ENCODE results near the gene CBL. TPM values are rescaled to one million over a fixed set of nuclear protein-coding genes. Genes with fewer than 3 reads are reported as not detected.
"Not testable (repeated sequence)": the region's sequence is repeated elsewhere in the genome, so short reads cannot be mapped to it uniquely, and the experiment has no call there.

CBL gene
- total RNA-seq, 1 donor from 2014 or later, result 21.6 TPM

- Histone ChIP-seq H3K27me3 (no peaks in the 10 kb centered on the region), H3K36me3 (no peaks in the 10 kb centered on the region), H3K4me3 (no peak overlapping the region), H3K27ac (no peak overlapping the region), H3K9me3 (no peaks in the 10 kb centered on the region), H3K4me1 (no peaks in the 10 kb centered on the region)
- intact Hi-C loops (cut with DNase I), result no loop called here
- no peak for DNase-seq (ENCODE audit: low spot score in 2 of 2)
- TF ChIP-seq, protein P1, sequence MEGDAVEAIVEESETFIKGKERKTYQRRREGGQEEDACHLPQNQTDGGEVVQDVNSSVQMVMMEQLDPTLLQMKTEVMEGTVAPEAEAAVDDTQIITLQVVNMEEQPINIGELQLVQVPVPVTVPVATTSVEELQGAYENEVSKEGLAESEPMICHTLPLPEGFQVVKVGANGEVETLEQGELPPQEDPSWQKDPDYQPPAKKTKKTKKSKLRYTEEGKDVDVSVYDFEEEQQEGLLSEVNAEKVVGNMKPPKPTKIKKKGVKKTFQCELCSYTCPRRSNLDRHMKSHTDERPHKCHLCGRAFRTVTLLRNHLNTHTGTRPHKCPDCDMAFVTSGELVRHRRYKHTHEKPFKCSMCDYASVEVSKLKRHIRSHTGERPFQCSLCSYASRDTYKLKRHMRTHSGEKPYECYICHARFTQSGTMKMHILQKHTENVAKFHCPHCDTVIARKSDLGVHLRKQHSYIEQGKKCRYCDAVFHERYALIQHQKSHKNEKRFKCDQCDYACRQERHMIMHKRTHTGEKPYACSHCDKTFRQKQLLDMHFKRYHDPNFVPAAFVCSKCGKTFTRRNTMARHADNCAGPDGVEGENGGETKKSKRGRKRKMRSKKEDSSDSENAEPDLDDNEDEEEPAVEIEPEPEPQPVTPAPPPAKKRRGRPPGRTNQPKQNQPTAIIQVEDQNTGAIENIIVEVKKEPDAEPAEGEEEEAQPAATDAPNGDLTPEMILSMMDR (IDR thresholded peaks at IDR 0.05), result no peak
These were observed 15.6 kb upstream of the CBL start for GRCh38 chr11:119190531-119190930.

- H3K27me3 ChIP-seq; DNase-seq (ENCODE audit: low spot score in 2 of 2); H3K4me3 ChIP-seq; intact Hi-C loops (cut with DNase I); H3K4me1 ChIP-seq; H3K36me3 ChIP-seq; H3K9me3 ChIP-seq; H3K27ac ChIP-seq: not testable (repeated sequence)
These were observed 14.9 kb upstream of the CBL start for GRCh38 chr11:119191265-119191664.

DNA sequence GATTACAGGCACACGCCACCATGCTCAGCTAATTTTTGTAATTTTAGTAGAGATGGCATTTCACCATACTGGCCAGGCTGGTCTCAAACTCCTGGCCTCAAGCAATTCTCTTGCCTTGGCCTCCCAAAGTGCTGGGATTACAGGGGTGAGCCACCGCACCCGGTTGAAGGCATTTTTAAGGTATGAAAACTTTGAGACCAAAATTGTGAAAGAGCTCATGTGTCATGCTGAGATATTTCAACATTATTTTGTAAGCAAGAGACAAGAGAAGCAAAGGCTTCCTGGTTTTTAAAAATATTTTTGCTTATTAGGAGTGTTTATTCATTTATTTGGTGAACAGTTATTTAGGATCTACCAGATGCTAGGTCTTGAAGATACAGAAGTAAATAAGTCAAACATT lies 14.0 kb upstream of the CBL start:
- intact Hi-C loops (cut with DNase I), result no loop called here
- H3K27me3 ChIP-seq, result no peaks in the 10 kb centered on the region
- no peaks in the 10 kb centered on the region for H3K36me3 ChIP-seq
- no peak overlapping the region for H3K27ac ChIP-seq
- DNase-seq (ENCODE audit: low spot score in 2 of 2), result no peak
- TF ChIP-seq, protein P1 (IDR thresholded peaks at IDR 0.05), result no peak
- no peaks in the 10 kb centered on the region for H3K4me1 ChIP-seq
- no peak overlapping the region for H3K4me3 ChIP-seq
- H3K9me3 ChIP-seq, result no peaks in the 10 kb centered on the region

GRCh38 chr11:119193001-119193400 lies 13.1 kb upstream of the CBL start:
- TF ChIP-seq, protein P1 (IDR thresholded peaks at IDR 0.05), result no peak
- DNase-seq (ENCODE audit: low spot score in 2 of 2), result no peak

GRCh38 chr11:119193626-119194025 lies 12.5 kb upstream of the CBL start:
- Histone ChIP-seq H3K4me3 (no peak overlapping the region), H3K4me1 (no peaks in the 10 kb centered on the region), H3K36me3 (no peaks in the 10 kb centered on the region), H3K27me3 (no peaks in the 10 kb centered on the region), H3K9me3 (no peaks in the 10 kb centered on the region), H3K27ac (no peak overlapping the region)
- TF ChIP-seq, protein P1 (IDR thresholded peaks at IDR 0.05), result no peak
- DNase-seq (ENCODE audit: low spot score in 2 of 2), result no peak
- intact Hi-C loops (cut with DNase I), result no loop called here

More at GRCh38 chr11:119193001-119193400, 13.1 kb upstream of the CBL start:
- Histone ChIP-seq H3K4me1 (no peaks in the 10 kb centered on the region), H3K27ac (no peak overlapping the region), H3K36me3 (no peaks in the 10 kb centered on the region), H3K9me3 (no peaks in the 10 kb centered on the region), H3K4me3 (no peak overlapping the region), H3K27me3 (no peaks in the 10 kb centered on the region)
- intact Hi-C loops (cut with DNase I), result no loop called here

DNA sequence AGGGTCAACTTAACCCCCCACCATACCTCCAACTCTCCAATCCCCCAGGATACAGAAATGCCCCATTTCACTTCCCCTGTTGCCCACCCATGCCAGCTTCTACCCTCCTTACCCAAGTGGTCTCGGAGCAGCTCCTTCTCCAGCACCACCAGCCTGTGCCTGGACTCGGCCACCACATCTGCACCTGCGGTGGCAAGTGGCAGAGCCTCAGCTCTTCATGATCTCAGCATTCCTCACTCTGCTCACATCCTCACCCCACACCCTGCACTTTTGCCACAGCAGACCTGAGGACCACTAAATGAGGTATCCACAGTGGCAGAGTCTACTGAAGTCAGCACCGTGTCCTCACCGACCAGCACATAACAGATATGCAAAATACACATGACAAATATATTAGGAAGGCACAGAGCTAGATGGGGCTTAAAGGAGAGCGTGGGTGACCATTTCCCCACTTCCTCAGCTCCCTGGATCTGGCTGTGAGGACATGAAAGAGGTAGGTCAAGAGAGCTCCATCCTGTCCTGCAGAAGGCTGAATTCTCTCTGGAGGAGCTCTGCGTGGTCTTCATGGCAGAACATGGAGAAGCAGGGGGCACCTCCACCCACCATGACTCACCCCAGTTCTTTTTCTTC lies 11.2 kb upstream of the CBL start:
- Histone ChIP-seq H3K36me3 (no peaks in the 10 kb centered on the region), H3K4me3 (no peak overlapping the region), H3K27me3 (no peaks in the 10 kb centered on the region), H3K27ac (no peak overlapping the region), H3K4me1 (no peaks in the 10 kb centered on the region), H3K9me3 (no peaks in the 10 kb centered on the region)
- no peak for DNase-seq (ENCODE audit: low spot score in 2 of 2)
- intact Hi-C loops (cut with DNase I), result no loop called here
- TF ChIP-seq, protein P1 (IDR thresholded peaks at IDR 0.05), result no peak

Data from ascending aorta (tissue), 2 donors.